Measurements from ENCODE around the gene MFF. TPM values are rescaled to one million over a fixed set of nuclear protein-coding genes. Genes with fewer than 3 reads are reported as not detected.

MFF gene
- total and polyA plus RNA-seq, 2 donors from 2014 or later = 80.8 to 110 TPM

GRCh38 chr2:227376656-227377396 is 51.8 kb downstream of the MFF start:
- Histone ChIP-seq H3K4me3 (ENCODE audit: low read length in 3 of 3) (no peak overlapping the region), H3K27ac (ENCODE audit: low read depth in 2 of 2, low read length in 2 of 2) (no peak overlapping the region), H3K27me3 (ENCODE audit: control insufficient read depth, insufficient read depth, low read length) (no peaks in the 10 kb centered on the region), H3K36me3 (ENCODE audit: control insufficient read depth in 2 of 3, insufficient read depth in 3 of 3, low read length in 3 of 3) (no peaks in the 10 kb centered on the region), H3K9me3 (ENCODE audit: control insufficient read depth in 2 of 3, insufficient read depth in 1 of 3, low read length in 3 of 3) (no peaks in the 10 kb centered on the region), H3K4me1 (ENCODE audit: control insufficient read depth in 2 of 3, insufficient read depth in 2 of 3, low read depth in 1 of 3, low read length in 3 of 3) (no peaks in the 10 kb centered on the region), H3K9ac (ENCODE audit: low read length in 3 of 3) (no peak overlapping the region)
- no peak for TF ChIP-seq CTCF (IDR thresholded peaks at IDR 0.05; ENCODE audit: borderline replicate concordance, extremely low read depth, insufficient read depth)
- DNase-seq = no peak
- intact Hi-C loops (cut with DNase I) = no loop called here
- FAIRE-seq = no peak

DNA sequence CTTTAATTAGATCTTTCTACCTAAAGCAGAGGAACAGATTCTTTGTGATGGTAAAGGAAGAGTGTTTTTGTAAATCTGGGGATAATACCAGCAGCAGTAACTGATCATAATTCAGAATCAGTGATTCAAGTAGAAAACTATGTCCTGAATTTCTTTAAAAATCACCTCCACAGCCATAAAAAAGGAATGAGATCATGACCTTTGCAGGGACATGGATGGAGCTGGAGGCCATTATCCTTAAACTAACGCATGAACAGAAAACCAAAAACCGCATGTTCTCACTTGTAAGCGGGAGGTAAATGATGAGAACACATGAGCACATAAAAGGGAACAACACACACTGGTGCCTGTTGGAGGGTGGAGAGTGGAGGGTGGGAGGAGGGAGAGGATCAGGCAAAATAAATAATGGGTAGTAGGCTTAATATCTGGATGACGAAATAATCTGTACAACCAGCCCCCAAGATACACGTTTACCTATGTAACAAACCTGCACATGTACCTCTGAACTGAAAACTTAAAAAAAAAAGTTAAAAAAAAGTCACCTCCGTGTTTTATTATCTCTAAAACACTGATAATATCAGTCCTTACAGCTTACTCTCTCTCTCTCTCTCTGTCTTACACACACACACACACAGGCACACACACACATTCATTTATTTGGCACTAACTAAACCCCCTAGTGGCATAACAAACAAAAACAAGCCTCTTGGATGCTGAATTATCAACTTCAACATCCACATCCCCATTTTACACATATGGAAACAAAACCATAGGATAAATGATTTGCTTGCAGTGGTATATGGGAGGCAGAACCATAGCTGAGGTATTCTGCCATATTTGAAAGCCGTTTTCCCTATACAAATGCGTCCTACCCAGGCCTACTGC is 52.7 kb downstream of the MFF start:
- no peak overlapping the region for H3K27ac ChIP-seq (ENCODE audit: low read depth in 2 of 2, low read length in 2 of 2)
- no peaks in the 10 kb centered on the region for H3K4me1 ChIP-seq (ENCODE audit: control insufficient read depth in 2 of 3, insufficient read depth in 2 of 3, low read depth in 1 of 3, low read length in 3 of 3)
- H3K4me3 ChIP-seq (ENCODE audit: low read length in 3 of 3) = no peak overlapping the region
- no peak overlapping the region for H3K9ac ChIP-seq (ENCODE audit: low read length in 3 of 3)
- H3K9me3 ChIP-seq (ENCODE audit: control insufficient read depth in 2 of 3, insufficient read depth in 1 of 3, low read length in 3 of 3) = no peaks in the 10 kb centered on the region
- H3K36me3 ChIP-seq (ENCODE audit: control insufficient read depth in 2 of 3, insufficient read depth in 3 of 3, low read length in 3 of 3) = no peaks in the 10 kb centered on the region
- DNase-seq = no peak
- TF ChIP-seq CTCF (IDR thresholded peaks at IDR 0.05; ENCODE audit: borderline replicate concordance, extremely low read depth, insufficient read depth) = no peak
- H3K27me3 ChIP-seq (ENCODE audit: control insufficient read depth, insufficient read depth, low read length) = no peaks in the 10 kb centered on the region
- intact Hi-C loops (cut with DNase I) = no loop called here
- FAIRE-seq = no peak

- TF ChIP-seq CTCF (IDR thresholded peaks at IDR 0.05; ENCODE audit: borderline replicate concordance, extremely low read depth, insufficient read depth) = no peak
- no peaks in the 10 kb centered on the region for H3K9me3 ChIP-seq (ENCODE audit: control insufficient read depth in 2 of 3, insufficient read depth in 1 of 3, low read length in 3 of 3)
- intact Hi-C loops (cut with DNase I) = no loop called here
These were observed 53.3 kb downstream of the MFF start for GRCh38 chr2:227378371-227378782.

More at GRCh38 chr2:227378371-227378782, 53.3 kb downstream of the MFF start:
- Histone ChIP-seq H3K36me3 (ENCODE audit: control insufficient read depth in 2 of 3, insufficient read depth in 3 of 3, low read length in 3 of 3) (no peaks in the 10 kb centered on the region), H3K9ac (ENCODE audit: low read length in 3 of 3) (no peak overlapping the region), H3K4me1 (ENCODE audit: control insufficient read depth in 2 of 3, insufficient read depth in 2 of 3, low read depth in 1 of 3, low read length in 3 of 3) (no peaks in the 10 kb centered on the region), H3K4me3 (ENCODE audit: low read length in 3 of 3) (no peak overlapping the region), H3K27me3 (ENCODE audit: control insufficient read depth, insufficient read depth, low read length) (no peaks in the 10 kb centered on the region), H3K27ac (ENCODE audit: low read depth in 2 of 2, low read length in 2 of 2) (no peak overlapping the region)
- DNase-seq (no peak), FAIRE-seq (no peak)

All from kidney (tissue), 14 donors.